GM18511 (cell line): ENCODE measurements around the gene TFF1.

Experiments used
- ATAC-seq: cut with Tn5 transposase; IDR thresholded peaks from one replicate; pipeline ENCODE4 v1.9.1; 2021; ENCODE audit warnings: mild to moderate bottlenecking, moderate library complexity; ENCODE audit not compliant: unreplicated experiment

TFF1 gene

GRCh38 chr21:42321231-42321630, 45.1 kb downstream of the TFF1 start:
- ATAC-seq: no peak

GRCh38 chr21:42320791-42321190, 45.5 kb downstream of the TFF1 start:
- ATAC-seq: no peak

GRCh38 chr21:42319851-42320572, 46.3 kb downstream of the TFF1 start:
- ATAC-seq: no peak

- no peak for ATAC-seq
Observed at GRCh38 chr21:42319376-42319775, 47.0 kb downstream of the TFF1 start.

- no peak for ATAC-seq
Observed at GRCh38 chr21:42317826-42318746, 48.2 kb downstream of the TFF1 start.

GRCh38 chr21:42317341-42317741, 49.0 kb downstream of the TFF1 start:
- no peak for ATAC-seq

GRCh38 chr21:42316891-42317290, 49.4 kb downstream of the TFF1 start:
- ATAC-seq: no peak

GRCh38 chr21:42315296-42315891, 50.9 kb downstream of the TFF1 start, which contains the start of gene TFF3:
Gene TFF3 (minus strand): TSS chr21:42315409. CDS start chr21:42315374, 35 bp downstream.
- ATAC-seq: no peak

- no peak for ATAC-seq
Observed at GRCh38 chr21:42314616-42315295, 51.6 kb downstream of the TFF1 start.

GRCh38 chr21:42313501-42313969, 52.8 kb downstream of the TFF1 start:
- no peak for ATAC-seq

GRCh38 chr21:42312626-42313104, 53.7 kb downstream of the TFF1 start:
- ATAC-seq: no peak
